Activated T-helper 1 cell treated with Interleukin-2 at 50 U/mL for 16 hours (primary cell): ENCODE results near the gene ABCB1.
"Not testable (repeated sequence)": the region's sequence is repeated elsewhere in the genome, so short reads cannot be mapped to it uniquely, and the experiment has no call there.

Experiments
- DNase-seq: peaks from one replicate; pipeline ENCODE4 v3.0.0-alpha.2; 2020; ENCODE audit warnings: low read depth

The ABCB1 gene

DNA sequence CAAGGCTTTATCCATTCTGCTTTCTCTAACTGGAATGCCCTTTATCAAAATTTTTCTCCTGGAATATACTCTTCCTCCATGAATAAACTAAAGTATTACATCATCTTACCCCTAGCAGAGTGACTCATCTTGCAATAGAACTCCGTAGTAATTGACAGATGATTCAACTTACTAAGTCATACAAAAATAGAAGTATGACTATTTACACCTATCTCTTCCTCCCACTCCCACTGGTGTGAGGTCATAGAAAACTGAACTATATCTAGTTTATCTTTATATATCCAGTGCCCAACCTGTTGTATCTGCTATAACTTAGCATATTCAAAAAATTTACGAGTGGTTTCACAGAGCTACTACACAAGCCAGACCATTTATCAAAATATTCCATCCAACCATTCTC is 26.1 kb downstream of the ABCB1 start:
- DNase-seq: no peak

- DNase-seq: not testable (repeated sequence)
Measured at GRCh38 chr7:87572513-87572912, 28.2 kb downstream of the ABCB1 start.

DNA sequence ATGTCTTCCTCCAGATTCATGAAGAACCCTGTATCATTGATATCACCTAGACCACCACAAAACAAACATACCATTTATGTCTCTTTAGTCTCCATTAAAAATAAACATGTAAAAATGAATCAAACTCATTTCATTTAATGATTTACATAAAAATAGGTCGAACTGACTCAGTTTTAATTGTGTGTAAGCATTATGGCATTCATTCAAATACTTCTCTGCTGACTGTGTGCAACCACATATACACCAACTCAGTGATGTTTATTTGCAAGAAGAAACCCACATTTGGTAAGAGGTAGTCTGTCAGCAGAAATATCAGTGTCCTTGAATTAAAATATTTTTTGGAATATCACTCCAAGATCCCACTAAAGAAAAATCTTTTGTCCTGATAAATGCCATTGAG is 30.5 kb downstream of the ABCB1 start:
- DNase-seq: no peak

DNA sequence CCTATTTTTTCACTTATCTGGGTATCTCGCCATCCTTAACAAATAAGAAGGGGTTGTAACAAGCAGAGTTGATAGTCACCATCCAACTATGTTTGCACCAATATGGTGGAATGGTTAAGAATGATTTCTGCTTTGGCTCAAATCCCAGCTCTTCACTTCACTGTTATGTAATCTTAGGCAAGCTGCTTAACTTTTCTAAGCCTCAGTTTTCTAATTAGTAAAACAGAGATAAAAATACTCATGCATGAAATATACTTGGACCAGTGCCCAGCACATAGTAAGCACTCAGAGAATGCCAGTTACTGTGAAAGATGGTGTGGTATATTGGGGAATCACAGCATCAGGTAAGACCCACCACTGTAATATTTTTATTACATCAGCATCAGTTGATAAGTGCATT is 33.6 kb downstream of the ABCB1 start:
- no peak for DNase-seq

DNA sequence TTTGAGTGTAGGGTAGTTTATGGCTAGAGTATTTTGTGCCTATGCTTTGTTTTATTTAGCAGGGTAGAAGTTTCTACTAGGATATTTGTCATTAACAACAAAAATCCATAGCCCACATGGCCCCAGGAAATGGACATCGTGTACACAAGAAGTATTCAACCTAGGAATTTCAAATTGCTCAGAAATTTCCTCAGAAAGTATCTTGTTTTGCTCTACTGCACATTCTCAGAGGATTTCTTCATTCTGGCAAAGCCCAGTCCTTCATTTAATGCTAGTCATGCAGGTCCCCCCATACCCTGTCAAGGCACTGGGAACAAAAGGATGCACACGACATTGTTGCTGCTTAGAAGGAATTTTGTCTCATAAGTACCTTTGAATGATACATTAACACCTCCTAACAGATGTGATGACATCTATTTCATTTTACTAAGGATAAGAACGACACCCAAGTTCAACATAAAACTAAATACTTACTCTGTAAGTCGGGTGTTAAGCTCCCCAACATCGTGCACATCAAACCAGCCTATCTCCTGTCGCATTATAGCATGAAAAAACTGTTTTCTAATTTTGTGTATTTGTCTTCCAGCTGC is 34.3 kb downstream of the ABCB1 start:
- no peak for DNase-seq

DNA sequence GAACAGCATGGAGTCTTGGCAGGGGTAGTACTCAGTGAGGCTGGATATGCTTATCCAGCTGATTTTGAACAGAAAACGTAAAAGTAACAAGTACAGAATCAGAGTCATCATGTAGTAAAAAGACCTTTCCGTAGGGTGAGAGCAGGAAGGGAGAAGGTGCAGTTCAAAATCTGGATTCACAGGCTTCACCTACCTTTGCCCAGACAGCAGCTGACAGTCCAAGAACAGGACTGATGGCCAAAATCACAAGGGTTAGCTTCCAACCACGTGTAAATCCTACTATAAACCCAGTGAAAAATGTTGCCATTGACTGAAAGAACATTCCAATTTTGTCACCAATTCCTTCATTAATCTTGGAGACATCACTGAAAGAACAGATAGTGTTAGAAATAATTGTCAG is 34.8 kb downstream of the ABCB1 start:
- DNase-seq: no peak

GRCh38 chr7:87564296-87564963 is 36.3 kb downstream of the ABCB1 start:
- no peak for DNase-seq

GRCh38 chr7:87561702-87562101 is 39.0 kb downstream of the ABCB1 start:
- DNase-seq: no peak

DNA sequence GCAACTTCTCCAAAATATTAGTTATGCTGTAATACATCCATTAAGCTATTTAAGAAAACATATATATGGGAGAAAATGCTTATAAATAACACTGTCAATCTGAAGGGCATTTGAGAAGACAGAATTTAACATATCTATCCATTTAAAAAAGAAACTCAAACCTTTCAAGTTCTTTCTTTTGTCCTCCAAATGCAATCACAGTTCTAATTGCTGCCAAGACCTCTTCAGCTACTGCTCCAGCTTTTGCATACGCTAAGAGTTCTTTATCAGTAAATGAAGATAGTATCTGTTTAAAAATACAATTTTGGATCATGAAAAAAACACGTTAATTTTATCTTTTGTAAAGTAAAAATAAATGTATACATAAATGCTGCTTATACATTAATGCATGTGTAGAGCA is 39.6 kb downstream of the ABCB1 start:
- DNase-seq: no peak

DNA sequence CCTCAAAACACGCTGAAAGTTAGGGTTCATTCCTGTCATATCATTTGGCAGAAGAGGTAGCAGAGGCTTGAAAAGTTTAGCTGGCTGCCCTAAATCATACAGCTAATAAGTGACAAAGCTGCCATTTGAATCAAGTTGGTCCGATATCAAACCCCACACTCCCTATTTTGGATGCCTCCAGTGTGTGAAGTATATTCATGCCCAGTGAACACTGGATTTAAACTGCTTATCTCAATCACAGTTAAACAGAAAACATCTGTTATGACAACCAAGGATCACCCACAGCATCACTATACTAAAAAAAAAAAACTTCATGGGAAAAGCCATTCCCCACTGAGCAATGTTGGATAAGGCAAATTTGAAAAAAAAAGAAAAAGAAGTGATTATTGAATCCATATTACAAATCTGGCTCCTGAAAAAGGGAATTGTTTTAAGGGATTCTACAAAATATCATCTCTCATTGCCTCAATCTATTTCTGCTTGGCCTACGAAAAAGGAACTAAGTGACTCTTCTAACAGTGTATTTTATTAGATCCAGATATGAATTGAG is 48.3 kb downstream of the ABCB1 start:
- no peak for DNase-seq

GRCh38 chr7:87548123-87548919 is 52.4 kb downstream of the ABCB1 start:
- no peak for DNase-seq

DNA sequence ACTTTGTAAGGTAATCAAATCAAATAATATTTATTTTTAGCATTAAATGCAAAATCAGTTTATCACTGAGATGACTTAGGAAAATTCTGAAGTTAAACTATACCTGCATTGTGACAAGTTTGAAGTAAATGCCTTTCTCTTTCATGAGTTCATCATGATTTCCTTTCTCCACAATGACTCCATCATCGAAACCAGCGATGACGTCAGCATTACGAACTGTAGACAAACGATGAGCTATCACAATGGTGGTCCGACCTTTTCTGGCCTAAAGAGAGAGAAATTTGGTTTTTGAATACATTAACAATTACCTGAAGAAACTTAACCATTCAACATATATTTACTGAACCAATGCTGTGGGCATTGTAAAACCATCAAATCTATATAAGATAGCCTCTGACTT is 54.9 kb downstream of the ABCB1 start:
- no peak for DNase-seq

DNA sequence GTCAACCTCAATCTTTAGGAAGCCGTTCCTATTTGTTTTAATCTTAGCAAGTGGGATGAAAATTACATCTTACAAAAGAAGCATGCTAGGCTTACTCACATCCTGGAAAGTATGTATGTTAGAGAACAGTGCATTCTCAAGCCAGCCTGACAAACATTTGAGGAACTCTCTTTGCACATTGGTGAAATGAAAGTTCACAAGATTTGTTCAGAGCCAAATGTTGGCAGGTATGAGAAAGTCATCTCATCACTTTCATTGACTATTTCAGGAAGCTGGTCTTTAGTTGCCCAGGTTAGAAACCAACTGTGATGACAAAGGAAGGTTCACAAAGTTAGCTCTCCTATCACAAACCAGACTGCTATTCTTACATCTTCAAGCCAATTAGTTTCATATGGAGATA is 57.1 kb downstream of the ABCB1 start:
- no peak for DNase-seq

DNA sequence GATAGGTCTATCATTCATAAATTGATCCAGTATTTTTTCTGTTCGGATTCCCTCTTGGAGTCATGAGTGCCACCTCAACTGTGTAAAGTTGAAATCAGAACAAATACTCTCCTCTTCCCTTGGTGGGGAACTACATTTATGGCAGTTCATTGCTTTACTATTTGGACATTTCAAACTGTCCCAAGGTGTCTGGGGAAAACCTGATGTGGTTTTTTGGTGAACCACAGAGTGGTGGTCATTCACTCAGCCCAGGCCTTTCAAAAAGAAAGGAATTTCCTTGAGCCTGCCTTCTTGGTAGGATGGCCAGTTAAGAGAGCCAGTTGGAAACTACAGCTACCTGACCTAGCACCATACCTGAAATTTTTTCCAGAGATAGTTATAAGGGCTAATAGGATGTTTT is 59.0 kb downstream of the ABCB1 start:
- DNase-seq: no peak

GRCh38 chr7:87538052-87538451 is 62.6 kb downstream of the ABCB1 start:
- no peak for DNase-seq

DNA sequence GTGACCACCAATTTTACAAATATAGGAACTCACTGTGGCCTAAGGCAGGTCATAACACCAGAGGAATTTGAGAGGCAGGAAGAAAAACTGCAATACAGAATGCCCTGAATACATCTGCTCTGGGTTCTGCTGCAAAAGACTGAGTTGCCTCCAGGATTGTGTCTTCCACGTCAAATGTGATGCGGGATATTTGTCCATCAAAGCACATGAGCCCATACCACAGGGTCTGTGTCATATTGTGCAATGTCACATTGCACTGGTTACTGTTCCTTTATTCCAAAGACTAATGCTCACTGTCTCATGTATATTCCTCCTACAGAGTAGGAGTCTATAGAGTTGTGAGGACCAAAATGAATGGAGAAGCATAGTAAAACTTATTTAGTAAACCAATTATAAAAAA is 66.6 kb downstream of the ABCB1 start:
- no peak for DNase-seq

DNA sequence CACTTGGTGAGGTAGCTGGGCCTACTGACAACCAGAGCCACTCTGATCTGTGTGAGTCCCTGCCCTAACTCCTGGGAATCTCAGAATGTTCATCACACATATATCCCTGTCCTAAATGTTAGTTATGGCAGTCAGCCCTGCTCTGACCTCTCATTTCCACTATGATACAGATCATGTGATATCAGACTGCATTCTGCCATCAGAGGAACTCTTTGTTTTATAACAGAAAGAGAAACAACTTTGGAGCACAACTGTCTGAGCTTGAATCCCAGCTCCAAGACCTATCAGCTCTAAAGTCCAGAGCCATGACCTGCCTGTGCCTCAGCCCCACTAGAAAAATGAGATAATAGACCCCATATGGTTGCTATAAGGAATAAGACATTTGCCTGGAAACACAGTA is 70.6 kb downstream of the ABCB1 start:
- no peak for DNase-seq

DNA sequence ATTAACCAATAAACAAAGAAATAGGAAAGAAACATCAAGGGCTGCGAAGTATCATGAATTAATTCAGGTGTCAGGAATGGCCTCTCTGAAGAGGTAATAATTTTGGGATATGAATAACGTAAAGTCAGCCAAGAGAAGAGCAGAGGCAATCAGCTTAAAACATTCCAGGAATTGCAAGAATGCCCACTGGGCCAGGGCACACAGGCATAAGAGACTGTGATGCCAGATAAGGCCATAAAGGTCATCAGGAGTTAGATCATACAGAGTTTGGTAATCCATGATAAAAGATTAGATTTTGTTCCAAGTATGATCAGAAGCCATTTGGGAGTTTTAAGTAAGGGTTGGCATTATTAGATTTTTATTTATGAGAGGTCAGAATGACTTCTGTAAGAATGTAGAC is 72.0 kb downstream of the ABCB1 start:
- DNase-seq: no peak

DNA sequence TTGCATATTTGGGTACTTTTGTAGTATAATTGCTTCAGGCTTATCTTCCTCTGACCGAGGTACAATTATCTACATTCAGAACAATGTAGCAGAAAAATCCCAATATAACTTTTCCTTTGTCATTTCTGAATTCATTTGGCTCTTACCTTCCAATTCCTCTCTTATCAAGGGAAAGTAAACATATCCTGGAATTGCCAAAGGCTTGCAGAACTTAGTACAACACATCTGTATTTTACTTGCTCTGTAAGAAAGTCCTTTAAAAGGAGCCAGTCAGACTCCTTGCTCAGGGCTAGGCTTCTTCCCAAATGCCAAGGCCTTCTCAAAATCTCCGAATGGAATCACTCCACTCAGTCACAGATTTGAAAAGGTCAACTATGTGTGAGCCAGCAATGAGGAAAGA is 81.9 kb downstream of the ABCB1 start:
- no peak for DNase-seq

GRCh38 chr7:87517891-87518290 is 82.8 kb downstream of the ABCB1 start:
- DNase-seq: no peak

DNA sequence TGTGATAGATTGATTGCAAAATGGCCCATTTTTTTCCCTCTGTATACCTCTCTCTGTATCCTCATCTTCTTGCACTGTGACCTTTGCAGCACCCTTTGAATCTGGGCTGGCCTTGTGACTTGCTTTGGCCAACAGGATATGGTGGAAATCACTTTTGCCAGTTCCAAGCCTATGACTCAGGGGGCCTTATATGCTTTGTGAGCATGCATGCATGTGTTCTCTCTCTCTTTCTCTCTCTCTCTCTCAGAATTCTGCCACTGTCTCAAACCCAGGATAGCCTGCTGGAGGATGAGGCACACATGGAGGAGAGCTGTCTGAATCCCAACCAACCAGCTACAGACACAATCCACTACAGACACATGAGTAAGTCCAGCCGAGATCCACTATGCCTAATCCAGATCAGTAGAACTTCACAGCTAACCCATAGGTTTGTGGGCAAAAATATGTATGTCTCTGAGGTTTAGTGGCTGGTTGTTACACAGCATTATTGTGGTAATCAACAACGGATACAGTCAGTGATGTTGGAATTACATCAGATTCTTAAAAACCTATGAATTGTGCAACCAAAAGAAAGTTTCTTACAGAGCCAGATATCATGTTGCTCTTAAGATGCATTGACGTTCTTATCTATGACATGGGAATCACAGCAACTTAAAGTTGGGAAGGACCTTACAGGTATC is 83.4 kb downstream of the ABCB1 start:
- no peak for DNase-seq

DNA sequence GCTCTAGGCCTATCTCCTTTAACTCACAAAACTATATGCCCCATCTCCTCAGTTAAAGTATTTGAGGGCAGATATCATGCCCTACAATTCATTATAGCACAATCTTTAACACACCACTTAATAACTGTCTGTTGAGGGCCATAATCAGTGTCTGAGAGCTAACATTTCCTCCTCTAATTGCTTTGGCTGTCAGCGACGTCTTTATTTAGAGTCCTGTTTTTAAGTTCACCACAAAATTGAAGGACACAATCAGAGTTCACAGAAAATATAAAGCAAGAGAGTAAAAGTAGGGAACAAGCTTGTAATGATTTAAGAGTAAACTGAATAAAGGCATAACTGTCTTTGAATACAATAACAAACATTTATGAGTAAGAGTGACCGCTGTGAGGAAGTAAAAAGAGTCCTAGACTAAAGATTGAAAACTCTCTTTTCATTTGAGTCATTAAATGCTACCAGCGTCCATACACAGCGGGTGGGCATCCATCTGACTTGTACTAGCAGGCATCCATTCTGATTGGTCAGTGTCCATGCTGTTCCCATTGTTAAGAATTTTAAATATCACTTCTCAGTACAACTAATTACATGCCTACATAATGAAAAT is 86.8 kb downstream of the ABCB1 start:
- DNase-seq: no peak
